GM18498 (cell line): Measurements from ENCODE around the gene EYA4.

Source experiments
- ATAC-seq: cut with Tn5 transposase; IDR thresholded peaks from one replicate; pipeline ENCODE4 v1.9.1; 2021; ENCODE audit warnings: mild to moderate bottlenecking, moderate library complexity; ENCODE audit not compliant: unreplicated experiment

Gene EYA4, protein sequence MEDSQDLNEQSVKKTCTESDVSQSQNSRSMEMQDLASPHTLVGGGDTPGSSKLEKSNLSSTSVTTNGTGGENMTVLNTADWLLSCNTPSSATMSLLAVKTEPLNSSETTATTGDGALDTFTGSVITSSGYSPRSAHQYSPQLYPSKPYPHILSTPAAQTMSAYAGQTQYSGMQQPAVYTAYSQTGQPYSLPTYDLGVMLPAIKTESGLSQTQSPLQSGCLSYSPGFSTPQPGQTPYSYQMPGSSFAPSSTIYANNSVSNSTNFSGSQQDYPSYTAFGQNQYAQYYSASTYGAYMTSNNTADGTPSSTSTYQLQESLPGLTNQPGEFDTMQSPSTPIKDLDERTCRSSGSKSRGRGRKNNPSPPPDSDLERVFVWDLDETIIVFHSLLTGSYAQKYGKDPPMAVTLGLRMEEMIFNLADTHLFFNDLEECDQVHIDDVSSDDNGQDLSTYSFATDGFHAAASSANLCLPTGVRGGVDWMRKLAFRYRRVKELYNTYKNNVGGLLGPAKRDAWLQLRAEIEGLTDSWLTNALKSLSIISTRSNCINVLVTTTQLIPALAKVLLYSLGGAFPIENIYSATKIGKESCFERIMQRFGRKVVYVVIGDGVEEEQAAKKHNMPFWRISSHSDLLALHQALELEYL

DNA sequence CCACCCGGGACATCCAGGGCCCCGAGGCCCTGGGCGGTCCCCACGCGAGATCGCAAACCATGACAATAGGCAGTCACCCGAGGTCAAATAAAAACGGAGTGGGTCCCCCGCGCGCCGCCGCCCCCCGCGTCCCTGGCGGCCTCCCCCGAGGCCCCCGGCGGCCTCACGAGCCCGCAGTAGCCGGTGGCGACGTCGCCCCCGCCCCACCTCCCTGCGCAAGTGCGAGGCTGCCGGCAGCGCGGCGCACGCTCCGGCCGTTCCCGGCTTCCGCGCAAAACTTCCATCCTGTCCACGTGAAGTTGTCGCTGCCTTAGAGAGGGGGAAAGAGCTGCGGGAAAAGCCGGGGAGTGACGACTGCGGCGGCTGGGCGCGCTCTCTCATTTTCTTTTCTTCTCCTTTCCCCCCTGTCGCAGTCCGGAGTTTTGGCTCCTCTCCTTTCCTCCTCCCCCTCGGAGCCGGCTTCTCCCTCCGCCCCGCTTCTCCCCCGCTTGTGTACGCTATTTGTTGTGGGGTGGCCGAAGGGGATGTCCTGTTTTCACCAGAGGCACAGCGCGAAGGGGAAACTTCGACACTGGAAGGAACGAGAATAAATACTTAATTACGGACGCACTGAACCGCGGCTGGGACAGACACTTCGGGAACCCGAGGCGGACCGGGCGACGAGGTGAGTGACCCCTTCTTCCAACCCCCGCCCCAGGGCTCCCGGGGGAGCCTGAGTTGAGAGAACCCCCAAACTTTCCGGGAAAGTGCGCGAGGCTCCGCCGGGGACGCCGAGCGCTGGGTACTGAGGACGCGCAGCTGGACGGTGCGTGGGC lies at the start of gene EYA4:
Gene EYA4 (plus strand): TSS at position 272 of the 815 bp plus-strand sequence. CDS start 33,424 bp downstream, outside the sequence.
- ATAC-seq: no peak

DNA sequence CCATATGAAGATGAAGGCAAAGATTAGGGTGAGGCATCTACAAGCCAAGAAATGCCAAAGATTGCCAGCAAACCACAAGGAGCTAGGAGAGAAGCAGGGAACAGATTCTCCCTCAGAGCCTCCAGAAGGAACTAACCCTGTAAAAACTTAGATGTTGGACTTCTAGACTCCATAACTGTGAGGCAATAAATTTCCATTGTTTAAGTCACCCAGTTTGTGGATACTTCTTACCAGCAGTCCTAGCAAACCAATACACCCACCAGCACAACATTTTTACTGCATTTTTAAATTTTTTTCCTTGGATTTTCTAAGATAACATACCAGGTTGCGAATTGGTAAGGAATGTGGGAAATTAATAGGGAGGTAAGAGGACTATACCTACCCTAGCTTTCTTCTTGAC lies 47.8 kb upstream of the EYA4 start:
- no peak for ATAC-seq

DNA sequence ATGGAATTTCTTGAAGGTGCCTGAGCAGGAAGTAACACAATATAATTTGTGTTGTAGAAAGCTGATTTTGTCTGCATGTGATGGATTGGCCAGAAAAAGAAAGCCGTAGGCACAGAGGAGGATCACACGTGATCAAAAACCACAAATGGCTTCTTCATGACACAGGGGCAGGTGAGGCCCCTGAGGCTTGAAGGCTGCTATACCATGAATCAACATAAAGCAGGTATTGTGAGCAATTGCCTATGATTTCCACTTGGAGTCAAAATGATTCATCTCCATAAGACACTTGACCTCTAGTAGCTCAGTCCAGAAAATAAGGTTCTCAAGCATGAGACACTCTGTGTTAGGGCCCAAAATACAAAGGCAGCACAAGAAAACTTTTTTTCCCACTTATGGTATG lies 42.4 kb upstream of the EYA4 start:
- no peak for ATAC-seq

DNA sequence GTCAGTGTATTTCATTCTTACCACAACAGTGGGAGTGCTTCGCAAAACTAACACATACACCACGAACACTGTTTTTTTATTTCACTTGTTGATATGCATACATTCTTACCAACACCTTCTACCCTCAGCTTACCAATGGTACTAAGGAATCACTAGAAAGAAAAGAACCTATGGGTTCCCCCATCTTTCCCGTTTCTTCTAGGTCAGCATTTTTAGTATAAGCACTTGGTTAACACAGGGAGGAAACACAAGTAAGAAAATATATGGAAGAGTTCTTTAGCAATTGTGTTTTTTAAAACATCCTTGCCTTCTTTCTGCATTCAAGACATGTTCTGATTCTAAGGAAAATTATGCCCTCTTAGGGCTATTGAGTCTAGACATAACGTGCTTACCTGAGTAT lies 39.9 kb upstream of the EYA4 start:
- ATAC-seq: no peak

DNA sequence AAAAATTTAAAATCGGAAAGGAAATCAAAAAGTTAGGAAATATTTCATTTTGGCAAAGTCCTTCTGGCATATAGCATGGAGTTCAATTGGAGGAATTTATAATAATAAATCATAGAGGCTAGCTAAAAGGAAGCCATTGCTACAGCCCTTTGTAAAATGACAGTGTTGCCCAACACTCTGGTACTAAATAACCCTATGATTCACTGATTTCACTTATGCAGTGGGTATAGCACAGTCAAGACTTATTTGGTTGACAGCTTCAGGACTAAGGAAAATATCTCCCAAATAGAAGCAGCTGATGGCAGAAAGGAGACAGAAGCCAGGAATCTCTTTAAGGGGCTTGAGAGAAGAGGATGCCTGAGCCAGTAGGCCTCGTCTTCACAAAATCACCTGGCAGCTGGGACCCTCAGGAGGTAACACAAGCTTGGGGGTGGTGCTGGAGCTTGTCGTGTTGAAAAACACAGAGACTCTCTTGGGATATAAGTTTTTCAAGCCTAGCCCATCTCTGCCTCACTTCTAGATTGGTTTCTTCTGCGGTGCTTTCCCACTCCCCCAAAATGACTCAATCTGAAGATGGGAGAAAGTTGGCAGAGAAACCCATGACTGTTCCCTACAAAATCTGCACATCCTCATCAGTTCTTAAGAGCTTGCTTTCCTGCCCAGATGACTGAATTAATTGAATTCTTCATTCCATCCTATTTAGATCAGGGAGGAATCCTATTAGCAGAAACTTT lies 38.4 kb upstream of the EYA4 start:
- no peak for ATAC-seq

DNA sequence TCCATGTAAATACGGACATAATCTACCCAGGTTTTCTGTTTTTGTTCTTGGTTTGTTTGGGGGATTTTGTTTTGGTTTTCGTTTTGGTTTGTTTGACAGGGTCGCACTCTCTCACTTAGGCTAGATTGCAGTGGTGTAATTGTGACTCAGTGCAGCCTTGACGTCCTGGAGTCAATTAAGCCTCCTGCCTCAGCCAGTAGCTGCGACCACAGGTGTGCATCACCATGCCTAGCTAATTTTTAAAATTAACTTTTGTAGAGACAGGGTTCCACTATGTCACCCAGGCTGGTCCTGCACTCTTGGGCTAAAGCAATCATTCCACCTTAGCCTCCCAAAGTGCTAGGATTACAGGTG lies 37.8 kb upstream of the EYA4 start:
- ATAC-seq: no peak

DNA sequence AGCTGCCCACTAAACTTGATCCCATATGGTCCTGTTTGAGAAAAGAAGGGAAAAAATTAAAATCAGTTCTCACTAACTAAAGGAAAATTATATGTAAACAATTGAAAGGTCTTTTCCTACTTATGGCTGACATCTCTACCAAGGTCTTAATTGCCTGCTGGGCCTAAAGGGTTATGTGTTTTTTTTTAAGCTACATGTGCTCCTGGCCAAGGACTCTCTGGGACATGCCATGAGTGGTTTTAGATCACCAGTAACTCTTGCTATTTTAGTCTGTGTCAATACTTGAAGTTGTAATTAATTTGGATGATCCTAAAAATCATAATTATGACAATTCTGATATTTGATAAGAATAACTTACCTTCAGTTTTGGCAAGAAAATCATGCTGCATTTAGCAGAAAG lies 35.9 kb upstream of the EYA4 start:
- no peak for ATAC-seq

DNA sequence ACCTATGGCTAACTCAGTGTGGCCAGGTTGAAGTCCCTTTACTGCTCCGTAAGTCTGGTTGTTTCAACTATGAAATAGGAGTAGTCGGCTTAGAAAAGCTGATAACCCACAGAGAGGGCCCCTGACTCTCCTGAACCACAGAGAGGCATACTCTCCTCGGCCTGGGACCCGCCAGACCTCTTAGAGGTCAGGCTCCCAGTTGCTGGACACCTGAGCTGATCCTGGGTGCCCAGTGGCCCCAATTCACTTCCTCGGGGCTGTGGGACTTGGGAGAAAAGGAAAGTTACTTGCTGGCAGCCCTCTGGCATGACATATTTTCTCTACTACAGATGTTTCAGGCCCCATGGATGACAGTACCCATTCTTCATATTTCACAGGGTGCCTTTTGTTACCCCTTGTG lies 34.2 kb upstream of the EYA4 start:
- no peak for ATAC-seq

DNA sequence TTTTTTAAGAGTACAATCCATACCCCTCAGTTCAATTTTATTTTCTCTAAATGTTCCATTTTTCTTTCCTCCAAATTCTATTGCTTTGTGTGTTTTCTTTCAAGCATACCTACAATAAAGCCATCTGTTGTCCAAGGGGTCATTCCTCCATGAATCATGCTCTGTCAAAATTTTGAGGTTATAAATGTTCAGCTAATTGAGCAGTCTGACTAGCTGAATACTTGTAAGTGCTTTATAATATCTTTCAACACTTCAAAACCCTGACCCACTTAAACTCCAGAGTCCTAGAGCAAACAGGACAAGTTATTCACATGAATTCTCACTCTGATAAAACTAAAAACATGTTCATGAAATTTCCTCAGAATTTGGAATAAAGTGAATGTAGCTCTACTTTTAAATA lies 33.4 kb upstream of the EYA4 start:
- ATAC-seq: no peak

DNA sequence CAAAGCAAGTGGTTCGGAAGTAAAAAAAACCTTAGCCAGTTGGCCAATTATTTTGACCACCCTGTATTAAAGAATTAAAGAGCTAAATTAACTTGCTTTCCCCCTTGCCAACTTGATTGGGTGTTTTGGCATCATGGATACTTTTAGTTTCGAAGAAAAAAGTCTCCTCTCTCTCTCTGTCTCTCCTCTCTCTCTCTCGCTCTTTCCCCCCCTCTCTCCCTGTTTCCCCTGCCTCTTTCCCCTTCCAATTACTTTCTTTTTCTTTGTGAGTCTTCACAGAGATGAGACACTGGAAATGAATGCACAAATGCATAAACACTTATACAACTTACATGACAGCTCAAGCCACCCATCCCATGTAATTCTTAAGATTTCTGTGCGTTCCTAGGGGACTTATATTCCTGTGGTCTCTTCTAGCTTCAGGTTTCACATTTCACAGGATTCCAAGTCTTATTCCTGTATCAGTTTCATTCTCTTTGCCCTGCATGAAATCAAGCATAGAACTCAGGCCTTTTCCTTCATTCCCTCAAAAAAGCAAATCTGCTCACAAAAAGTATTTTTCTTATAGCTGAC lies 32.9 kb upstream of the EYA4 start:
- ATAC-seq: no peak

DNA sequence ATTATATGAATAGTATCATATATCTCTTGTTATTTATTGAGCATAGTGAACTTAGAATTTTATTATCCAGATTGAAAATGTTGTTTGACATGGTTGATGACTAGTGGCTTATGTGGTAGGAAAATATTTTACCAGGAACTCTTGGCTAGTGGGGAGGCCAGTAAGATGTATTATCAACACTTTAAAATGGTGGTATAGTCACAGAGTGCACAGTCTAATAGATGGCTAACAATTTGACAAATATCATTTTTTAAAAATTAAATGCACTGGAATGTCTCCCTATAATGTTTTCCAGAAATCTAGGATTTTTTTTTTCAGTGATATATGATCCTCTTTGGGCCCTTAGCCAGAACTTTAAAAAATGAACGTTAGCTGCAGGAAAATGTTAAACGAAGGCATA lies 26.9 kb upstream of the EYA4 start:
- ATAC-seq: no peak

DNA sequence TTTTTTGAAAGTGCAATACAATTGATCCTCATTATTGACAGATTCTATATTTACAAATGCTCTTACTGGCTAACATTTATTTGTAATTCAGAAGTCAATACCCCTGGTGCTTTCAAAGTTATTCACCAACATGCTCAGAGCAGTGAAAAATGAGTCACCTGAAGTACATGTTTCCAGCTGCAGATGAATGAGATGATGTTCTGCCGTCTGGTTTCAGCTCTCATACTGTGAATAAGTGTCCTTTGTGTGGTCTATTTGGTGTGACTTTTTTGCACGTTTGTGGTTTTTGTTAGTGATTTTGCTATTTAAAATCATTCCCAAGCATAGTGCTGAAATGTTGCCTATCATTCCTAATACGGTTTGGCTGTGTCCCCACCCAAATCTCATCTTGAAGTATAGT lies 22.3 kb upstream of the EYA4 start:
- ATAC-seq: no peak

DNA sequence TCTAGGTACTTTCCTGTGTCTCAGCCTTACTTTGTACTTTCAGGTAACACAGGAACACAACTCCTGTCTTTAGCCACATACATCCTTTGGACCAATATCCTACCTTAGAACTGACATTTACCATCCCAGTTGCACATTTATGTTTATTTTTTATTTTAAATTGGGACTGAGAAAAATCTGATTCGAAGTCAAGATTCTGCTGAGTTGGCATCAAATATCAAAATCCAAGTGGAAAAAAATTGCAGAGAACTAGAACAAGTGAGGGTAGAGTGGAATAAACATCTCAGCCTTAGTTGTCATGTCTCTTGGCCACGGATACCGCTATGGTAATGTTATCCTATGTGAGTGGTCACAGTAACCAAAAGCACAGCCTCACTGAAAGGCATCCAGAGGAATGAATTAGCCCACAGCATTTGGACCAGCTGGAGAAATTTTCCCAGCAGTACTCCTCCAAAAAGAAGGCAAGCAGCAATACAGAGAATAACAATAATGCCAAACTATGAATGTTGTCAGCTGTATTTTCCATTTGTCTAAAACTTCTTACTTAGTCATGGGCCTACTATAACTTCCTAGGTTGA lies 17.6 kb upstream of the EYA4 start:
- no peak for ATAC-seq

DNA sequence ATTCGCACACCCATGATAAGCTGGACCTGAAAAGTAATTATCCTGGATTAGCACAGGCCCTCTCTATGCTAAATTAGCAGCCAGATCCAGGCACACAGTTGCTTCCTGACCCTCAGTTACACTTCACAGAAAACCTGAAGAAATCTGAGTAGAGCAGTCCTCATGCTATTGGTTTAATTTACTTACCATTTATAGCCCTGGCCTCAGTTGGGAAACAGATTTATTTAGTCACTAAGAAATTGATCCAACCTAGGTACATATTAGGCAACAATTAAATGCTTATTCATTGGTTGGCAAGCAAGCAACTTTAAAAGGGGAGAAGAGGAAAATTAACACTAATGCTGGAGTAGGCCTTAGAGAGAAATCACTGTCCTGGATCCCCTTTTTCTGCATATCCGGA lies 15.6 kb upstream of the EYA4 start:
- no peak for ATAC-seq

DNA sequence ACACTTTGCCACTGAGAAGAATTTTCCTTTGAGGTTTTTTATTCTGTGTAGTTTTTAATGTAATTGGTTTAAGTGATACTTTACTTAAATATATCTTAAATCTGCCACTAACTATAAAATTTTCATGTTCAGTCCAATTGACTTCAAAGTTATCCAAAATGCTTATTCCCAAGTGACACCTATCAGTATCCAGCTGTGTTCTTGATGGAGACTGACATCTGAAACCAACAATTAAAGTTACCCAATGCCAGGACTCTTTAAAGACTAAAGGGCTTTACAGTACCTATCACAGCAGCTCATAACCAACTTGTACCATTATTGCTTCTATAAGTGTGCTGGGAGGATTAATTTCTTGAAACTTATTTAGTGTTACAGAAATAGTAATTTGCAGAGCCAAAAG lies 13.8 kb upstream of the EYA4 start:
- ATAC-seq: no peak

DNA sequence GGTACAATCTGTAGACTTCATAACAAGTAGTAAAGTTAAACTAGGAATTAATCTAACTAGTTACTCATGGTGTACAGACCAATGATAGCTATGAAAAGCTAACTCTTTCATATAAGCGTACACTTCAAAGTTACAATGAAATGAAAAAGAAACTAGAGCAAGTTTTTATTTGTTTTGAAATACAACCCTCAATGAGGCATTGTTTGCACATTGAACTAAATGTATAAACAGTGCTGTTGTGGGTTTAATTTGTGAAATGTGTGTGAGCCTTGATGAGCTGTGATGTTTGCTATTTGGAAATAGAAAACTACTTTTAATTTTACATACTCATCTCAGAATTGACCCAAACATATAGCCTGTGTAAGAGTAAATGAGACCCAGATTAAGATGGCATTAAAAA lies 11.1 kb upstream of the EYA4 start:
- no peak for ATAC-seq

DNA sequence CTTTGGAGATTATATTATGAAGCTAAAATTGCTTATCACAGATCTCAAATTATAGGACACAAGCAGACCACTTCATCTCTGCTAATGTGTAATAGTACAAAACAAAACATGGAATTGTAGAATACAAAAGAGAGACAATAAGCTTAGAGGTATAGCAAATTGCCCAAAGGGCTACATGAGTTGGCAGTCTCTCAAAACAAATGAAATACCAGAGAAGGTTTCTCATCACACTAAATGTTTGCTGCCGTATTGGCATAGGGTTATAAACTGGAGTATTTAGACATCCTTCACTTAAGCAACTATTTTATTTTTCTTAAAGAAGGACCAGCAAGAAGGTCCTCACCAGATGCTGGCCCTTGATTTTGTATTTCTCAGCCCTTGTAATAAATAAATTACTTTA lies 5.9 kb upstream of the EYA4 start:
- ATAC-seq: no peak

DNA sequence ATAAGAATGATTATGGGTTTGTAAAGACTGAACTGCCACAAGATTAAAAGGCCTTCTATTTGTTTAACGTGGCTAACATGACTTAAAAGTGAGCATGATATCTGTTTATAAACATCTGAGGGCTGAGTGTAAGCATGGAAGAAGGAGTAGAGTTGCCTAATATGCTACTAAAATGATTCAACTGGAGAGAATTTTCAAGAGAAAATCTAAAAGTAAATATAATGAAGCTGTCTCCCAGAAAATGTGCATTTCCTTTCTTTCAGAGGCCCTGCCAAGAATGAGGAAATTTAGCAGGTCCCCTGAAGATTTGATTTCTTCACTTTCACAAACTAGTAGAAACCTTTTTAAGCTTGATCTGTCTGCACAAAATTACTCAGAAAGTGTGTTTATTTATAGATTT lies 4.2 kb upstream of the EYA4 start:
- no peak for ATAC-seq

DNA sequence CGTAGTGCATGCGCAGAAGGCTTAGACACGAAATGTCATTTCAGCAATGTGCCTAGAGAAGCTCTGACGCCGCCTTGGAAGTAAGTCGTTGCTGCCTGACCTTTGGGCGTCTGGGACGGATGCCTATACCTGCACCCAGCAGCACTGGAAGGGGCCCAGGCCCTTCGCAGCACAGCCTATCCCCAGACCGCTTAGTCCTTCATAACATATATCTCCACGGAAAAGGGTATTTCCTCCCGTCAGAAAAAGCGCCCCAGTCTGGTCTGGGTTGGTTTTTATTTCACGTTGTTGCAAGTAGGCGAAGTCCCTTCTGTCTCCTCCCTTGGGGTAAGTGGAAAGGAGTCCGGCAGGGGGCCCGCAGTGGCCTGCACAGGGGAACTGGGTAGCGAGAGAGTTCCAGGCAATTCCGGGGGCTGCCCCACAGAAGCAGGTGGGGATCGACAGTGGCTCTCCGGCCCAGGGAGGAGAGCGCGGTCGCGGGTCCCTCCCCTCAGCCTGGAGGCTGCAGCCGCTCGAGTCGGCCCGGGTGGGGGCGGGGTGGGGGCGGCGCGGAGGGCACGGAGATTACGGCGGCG lies 559 bp upstream of the EYA4 start:
- no peak for ATAC-seq
